CD4-positive, alpha-beta T cell treated with Interleukin-4 for 4 hours (primary cell): ENCODE results near the gene ITGA3.

ENCODE experiments used
- DNase-seq: peaks from one replicate; pipeline ENCODE4 v3.0.0-alpha.2; 2020

ITGA3 gene

DNA sequence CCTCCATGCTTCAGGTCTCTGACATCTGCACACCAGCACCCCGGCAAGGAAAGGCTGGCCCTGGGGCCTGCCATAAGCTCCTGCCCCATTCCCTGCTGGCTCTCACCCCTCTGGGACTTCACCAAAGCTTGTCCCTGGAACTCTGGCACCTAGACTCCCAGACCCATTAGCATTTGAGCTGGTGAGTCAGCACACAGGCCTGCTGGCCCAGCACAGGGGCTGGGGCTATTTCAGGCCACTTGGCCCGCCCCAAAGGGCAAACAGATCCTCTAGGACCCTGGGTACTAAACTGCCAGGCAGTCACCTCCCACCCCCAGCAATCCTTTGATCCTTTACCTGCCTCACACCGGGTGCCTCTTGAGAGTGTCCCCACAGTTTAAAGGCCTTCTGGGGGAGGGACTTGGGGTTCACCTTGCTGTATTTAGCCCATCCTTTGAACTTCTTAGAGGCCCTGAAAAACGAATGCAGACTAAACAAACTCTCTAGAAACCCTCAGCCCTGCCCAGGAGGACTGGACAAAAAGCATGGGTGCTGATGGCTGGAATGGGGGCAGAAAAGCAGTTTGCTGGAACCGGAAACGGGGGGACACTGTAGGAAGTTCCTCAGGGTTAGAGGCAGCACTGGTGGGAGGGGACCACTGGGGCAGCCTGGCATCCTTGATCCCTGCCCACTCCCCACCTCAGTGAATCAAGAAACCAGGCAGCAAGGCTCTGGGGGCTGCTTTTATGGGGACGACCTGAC, 77.3 kb downstream of the ITGA3 start:
- no peak for DNase-seq

GRCh38 chr17:50133769-50134099, 77.8 kb downstream of the ITGA3 start:
- no peak for DNase-seq

GRCh38 chr17:50134206-50135110, 78.5 kb downstream of the ITGA3 start:
- DNase-seq, result no peak

DNA sequence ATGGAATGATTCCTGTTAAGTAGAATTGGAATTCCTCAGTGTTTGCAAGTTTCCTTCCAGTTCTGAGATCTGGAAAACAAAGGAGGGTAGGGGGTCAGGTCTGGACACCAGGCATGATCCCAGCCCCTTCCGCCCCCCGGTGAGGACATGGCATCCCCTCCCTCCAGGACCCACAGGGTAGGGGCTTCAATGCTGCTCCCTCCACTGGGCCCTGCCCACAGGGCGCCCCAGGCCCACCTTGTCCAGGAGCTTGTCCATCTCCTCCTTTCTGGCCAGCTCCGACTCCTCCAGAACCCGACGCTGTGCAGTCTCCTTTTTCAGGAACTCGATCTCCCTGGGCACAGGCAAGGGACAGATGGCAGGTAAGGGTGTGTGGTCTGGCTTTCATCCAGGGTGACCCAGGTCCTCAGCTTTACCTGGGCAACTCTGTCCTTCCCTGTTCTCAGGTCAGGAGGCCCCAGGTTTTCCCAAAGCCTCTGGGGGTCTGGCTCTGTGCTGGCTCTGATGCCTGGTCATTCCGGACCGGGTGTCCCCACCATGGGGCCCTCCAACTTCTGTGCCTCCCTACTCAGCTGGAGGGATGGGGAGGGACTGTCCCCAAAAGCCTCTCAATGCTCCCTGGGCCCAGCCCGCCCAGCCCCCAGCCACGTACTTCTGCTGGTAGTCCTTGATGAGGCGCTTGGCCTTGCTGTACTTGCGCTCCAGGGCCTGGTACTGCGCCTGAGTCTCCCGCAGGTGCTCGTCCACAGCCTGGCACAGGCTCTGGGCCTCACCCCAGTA, 79.6 kb downstream of the ITGA3 start:
- DNase-seq, result no peak

DNA sequence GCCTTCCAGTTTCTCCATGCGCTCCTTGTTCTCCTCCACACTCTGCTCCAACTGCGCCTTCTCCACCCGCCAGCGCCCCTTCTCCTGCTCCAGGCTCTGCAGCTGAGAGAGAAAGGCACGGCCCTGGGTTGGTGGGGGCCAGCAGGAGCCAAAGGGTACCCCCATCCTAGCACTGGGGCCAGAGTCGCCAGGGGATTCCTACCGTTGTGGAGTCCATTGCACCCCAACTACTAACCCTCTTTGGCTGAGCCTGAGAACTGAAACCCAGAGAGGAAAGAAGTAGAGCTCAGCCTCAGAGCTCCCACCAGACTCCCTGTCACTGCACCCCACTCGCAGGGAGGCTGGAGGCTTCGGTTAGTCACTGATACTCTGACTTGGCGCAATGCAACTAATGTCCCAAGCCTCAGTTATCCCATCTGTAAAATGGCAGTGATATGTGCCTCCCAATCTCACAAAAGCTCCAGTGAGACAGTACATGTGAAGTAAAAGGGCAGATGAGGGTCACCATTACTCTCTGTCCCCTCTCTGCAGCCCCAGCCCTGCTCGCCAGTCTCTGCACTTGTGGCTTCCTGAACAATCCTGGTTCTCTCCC, 80.3 kb downstream of the ITGA3 start:
- DNase-seq, result no peak

GRCh38 chr17:50137042-50137441, 81.1 kb downstream of the ITGA3 start:
- no peak for DNase-seq

DNA sequence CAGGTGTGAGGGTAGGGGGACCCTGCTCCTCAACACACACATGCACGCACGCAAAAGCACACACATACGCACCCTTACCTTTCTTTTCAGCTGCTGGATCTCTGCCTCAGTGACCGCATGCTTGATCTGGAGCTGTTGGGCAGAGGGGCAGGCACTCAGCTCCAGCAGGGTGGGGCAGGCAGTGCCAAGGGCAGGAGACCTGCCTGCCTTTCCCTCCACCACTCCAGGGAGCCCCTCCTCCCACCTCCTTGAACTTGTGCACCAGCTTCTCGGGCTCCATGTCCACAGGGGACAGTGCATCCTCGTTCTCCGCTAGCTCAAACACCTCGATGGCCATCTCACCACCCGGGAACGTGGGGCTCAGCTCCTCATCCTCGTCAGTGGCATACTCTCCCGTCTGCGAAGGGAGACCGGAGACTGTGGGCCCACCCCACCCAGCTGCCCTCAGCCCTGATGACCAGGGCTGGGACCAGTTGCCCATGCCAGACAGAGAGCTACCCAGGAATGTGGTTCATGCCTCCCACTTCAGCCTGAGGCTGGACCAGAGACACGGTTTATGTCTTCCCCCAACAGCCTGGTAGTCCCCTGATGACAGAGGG, 83.4 kb downstream of the ITGA3 start:
- DNase-seq, result no peak
